CD4-positive, CD25-positive, alpha-beta regulatory T cell (primary cell): ENCODE measurements around the gene PCDHB16. TPM values are rescaled to one million over a fixed set of nuclear protein-coding genes. Genes with fewer than 3 reads are reported as not detected.
"Not testable (repeated sequence)": the region's sequence is repeated elsewhere in the genome, so short reads cannot be mapped to it uniquely, and the experiment has no call there.

Experiments used
- ATAC-seq, 2 donors: fragments of 150-1000 bp; cut with Tn5 transposase; one replicate each; pipeline ENCODE4 v1.10.0; 2021; ENCODE audit warnings: low read depth in 2 of 2, moderate number of reproducible peaks in 2 of 2, moderate library complexity in 1 of 2
- DNase-seq, 3 donors: peaks; one replicate each; pipeline versions ENCODE4 v3.0.0 to v3.0.0-alpha.2; 2012 to 2022; ENCODE audit warnings: mixed read lengths in 1 of 3
- H3K27ac ChIP-seq: one replicate; pipeline ENCODE4 v1.7.0; 2013; ENCODE audit warnings: mild to moderate bottlenecking, low read length; ENCODE audit not compliant: insufficient read depth, poor library complexity, severe bottlenecking
- H3K27me3 ChIP-seq: one replicate; pipeline ENCODE4 v1.7.0; 2013; ENCODE audit warnings: low read length; ENCODE audit not compliant: control insufficient read depth, insufficient read depth
- H3K36me3 ChIP-seq: one replicate; pipeline ENCODE4 v1.7.0; 2013; ENCODE audit warnings: mild to moderate bottlenecking, low read length, moderate library complexity; ENCODE audit not compliant: control insufficient read depth, insufficient read depth
- H3K4me1 ChIP-seq: 2 replicates; pipeline ENCODE4 v1.7.0; 2013; ENCODE audit warnings: mild to moderate bottlenecking, low read length; ENCODE audit not compliant: insufficient read depth, control insufficient read depth, poor library complexity, severe bottlenecking
- H3K4me3 ChIP-seq: one replicate; pipeline ENCODE4 v1.7.0; 2013; ENCODE audit warnings: low read depth, mild to moderate bottlenecking, low read length, moderate library complexity
- H3K9me3 ChIP-seq, 2 experiments: 1 replicate in 1 of 2; 2 replicates in 1 of 2; pipeline ENCODE4 v1.7.0; 2013; ENCODE audit warnings: low read length in 2 of 2, mild to moderate bottlenecking in 1 of 2, moderate library complexity in 1 of 2; ENCODE audit not compliant: control insufficient read depth in 2 of 2
- H3K27ac Mint-ChIP-seq, 3 donors: one replicate each; pipeline ENCODE4 v1.8.0; 2020 to 2022; ENCODE audit warnings: mild to moderate bottlenecking in 3 of 3, mixed read lengths in 3 of 3, moderate library complexity in 2 of 3
- H3K27me3 Mint-ChIP-seq: one replicate; pipeline ENCODE4 v1.8.0; 2022; ENCODE audit warnings: mild to moderate bottlenecking, mixed read lengths
- H3K36me3 Mint-ChIP-seq: one replicate; pipeline ENCODE4 v1.8.0; 2020; ENCODE audit warnings: mixed read lengths
- H3K4me1 Mint-ChIP-seq, 4 donors: one replicate each; pipeline ENCODE4 v1.8.0; 2020 to 2022; ENCODE audit warnings: mixed read lengths in 4 of 4, mild to moderate bottlenecking in 1 of 4
- H3K4me3 Mint-ChIP-seq, 4 donors: one replicate each; pipeline ENCODE4 v1.8.0; 2020 to 2022; ENCODE audit warnings: mild to moderate bottlenecking in 4 of 4, mixed read lengths in 4 of 4, moderate library complexity in 3 of 4
- H3K9me3 Mint-ChIP-seq, 7 donors: one replicate each; pipeline ENCODE4 v1.8.0; 2020 to 2022; ENCODE audit warnings: mixed read lengths in 7 of 7, mild to moderate bottlenecking in 3 of 7, moderate library complexity in 2 of 7
- polyA plus RNA-seq, 4 donors: library from polyadenylated mRNA; unstranded; fragments of 300-500 nt; fragmentation: Illumina TruSeq; gene quantifications; one replicate each; pipeline ENCODE4 v1.2.3, GENCODE V29; 2021
- total RNA-seq: library from RNA; stranded (reverse); gene quantifications from one replicate; pipeline ENCODE4 v1.2.3, GENCODE V29; 2022

Gene PCDHB16
- total and polyA plus RNA-seq, 5 donors from 2014 or later, result not detected

DNA sequence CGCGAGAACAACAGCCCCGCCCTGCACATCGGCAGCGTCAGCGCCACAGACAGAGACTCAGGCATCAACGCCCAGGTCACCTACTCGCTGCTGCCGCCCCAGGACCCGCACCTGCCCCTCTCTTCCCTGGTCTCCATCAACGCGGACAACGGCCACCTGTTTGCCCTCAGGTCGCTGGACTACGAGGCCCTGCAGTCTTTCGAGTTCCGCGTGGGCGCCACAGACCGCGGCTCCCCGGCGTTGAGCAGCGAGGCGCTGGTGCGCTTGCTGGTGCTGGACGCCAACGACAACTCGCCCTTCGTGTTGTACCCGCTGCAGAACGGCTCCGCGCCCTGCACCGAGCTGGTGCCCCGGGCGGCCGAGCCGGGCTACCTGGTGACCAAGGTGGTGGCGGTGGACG, 30.6 kb upstream of the PCDHB16 start:
- peaks cover 17% of the 10 kb centered on the region for H3K27me3 Mint-ChIP-seq
- not testable (repeated sequence) for H3K4me3 ChIP-seq, H3K36me3 Mint-ChIP-seq, H3K4me1 Mint-ChIP-seq, H3K27ac ChIP-seq, H3K4me1 ChIP-seq, H3K4me3 Mint-ChIP-seq, H3K27ac Mint-ChIP-seq, H3K36me3 ChIP-seq, DNase-seq, H3K27me3 ChIP-seq, ATAC-seq
- peaks cover 0 to 23% (median 12%) of the 10 kb centered on the region in 7 donors for H3K9me3 Mint-ChIP-seq
- H3K9me3 ChIP-seq, result peaks cover 8 to 20% of the 10 kb centered on the region in 2 experiments

DNA sequence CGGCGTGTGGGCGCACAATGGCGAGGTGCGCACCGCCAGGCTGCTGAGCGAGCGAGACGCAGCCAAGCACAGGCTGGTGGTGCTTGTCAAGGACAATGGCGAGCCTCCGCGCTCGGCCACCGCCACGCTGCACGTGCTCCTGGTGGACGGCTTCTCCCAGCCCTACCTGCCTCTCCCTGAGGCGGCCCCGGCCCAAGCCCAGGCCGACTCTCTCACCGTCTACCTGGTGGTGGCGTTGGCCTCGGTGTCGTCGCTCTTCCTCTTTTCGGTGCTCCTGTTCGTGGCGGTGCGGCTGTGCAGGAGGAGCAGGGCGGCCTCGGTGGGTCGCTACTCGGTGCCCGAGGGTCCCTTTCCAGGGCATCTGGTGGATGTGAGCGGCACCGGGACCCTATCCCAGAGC, 30.1 kb upstream of the PCDHB16 start:
- not testable (repeated sequence) for H3K4me3 ChIP-seq, H3K27ac Mint-ChIP-seq, H3K36me3 Mint-ChIP-seq, ATAC-seq, H3K36me3 ChIP-seq, H3K4me1 Mint-ChIP-seq, H3K4me3 Mint-ChIP-seq, H3K27me3 ChIP-seq, H3K27ac ChIP-seq, DNase-seq, H3K4me1 ChIP-seq
- peaks cover 0 to 28% (median 14%) of the 10 kb centered on the region in 7 donors for H3K9me3 Mint-ChIP-seq
- H3K9me3 ChIP-seq, result peaks cover 8 to 22% of the 10 kb centered on the region in 2 experiments
- peaks cover 19% of the 10 kb centered on the region for H3K27me3 Mint-ChIP-seq

DNA sequence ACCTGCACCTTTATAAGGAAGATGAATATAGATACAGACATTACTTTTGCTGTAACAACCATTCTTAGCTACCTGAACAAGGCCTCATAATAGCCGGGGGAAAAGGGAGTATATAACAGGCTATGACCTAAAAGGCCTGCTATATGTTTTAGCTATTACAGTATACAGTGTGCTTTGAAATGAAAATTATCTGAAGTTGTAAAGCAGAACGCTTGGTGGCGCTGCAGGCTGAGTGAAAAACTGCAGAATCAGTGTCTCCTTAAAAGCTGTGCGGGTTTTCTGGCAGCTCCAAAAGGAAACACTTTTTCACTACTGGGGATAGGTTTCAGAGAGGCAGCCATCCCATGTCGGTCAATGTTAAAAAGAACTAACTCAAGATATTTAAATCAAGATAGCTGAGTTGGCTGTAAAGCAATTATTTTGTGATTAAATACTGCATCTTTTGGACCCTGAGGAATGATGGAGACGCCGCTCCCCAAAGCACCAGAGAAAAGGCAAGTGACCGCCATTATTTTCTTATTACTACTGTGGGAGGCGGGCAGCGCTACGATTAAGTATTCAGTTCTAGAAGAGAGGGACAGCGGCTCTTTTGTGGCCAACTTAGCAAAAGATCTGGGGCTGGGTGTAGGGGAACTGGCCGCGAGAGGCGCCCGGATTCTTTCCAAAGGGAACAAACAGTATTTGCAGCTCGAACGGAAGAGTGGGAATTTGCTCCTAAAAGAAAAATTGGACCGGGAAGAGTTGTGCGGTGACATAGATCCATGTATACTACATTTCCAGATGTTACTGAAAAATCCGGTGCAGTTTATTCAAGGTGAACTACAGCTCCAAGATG, 26.4 kb upstream of the PCDHB16 start:
- Histone ChIP-seq H3K36me3 (no peaks in the 10 kb centered on the region), H3K4me1 (no peaks in the 10 kb centered on the region), H3K4me3 (no peak overlapping the region), H3K27ac (no peak overlapping the region), H3K9me3 (peaks cover 10 to 20% of the 10 kb centered on the region in 2 experiments), H3K27me3 (peaks cover 5% of the 10 kb centered on the region)
- Mint-ChIP-seq H3K4me3 (no peak overlapping the region), H3K27me3 (peaks cover 10% of the 10 kb centered on the region), H3K27ac (no peak overlapping the region), H3K36me3 (no peaks in the 10 kb centered on the region), H3K4me1 (no peaks in the 10 kb centered on the region), H3K9me3 (peaks cover 0 to 25% (median 11%) of the 10 kb centered on the region in 7 donors)
- ATAC-seq (no peak), DNase-seq (no peak)

DNA sequence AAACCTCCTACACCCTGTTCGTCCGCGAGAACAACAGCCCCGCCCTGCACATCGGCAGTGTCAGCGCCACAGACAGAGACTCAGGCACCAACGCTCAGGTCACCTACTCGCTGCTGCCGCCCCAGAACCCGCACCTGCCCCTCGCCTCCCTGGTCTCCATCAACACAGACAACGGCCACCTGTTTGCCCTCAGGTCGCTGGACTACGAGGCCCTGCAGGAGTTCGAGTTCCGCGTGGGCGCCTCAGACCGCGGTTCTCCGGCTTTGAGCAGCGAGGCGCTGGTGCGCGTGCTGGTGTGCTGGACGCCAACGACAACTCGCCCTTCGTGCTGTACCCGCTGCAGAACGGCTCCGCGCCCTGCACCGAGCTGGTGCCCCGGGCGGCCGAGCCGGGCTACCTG, 24.8 kb upstream of the PCDHB16 start:
- Mint-ChIP-seq H3K9me3 (peaks cover 2 to 21% (median 10%) of the 10 kb centered on the region in 7 donors), H3K27me3 (peaks cover 14% of the 10 kb centered on the region)
- H3K4me3 ChIP-seq, H3K36me3 ChIP-seq, H3K27ac Mint-ChIP-seq, H3K27me3 ChIP-seq, H3K36me3 Mint-ChIP-seq, H3K4me1 Mint-ChIP-seq, H3K4me3 Mint-ChIP-seq, DNase-seq, ATAC-seq, H3K27ac ChIP-seq, H3K4me1 ChIP-seq: not testable (repeated sequence)
- H3K9me3 ChIP-seq, result peaks cover 10 to 15% of the 10 kb centered on the region in 2 experiments

DNA sequence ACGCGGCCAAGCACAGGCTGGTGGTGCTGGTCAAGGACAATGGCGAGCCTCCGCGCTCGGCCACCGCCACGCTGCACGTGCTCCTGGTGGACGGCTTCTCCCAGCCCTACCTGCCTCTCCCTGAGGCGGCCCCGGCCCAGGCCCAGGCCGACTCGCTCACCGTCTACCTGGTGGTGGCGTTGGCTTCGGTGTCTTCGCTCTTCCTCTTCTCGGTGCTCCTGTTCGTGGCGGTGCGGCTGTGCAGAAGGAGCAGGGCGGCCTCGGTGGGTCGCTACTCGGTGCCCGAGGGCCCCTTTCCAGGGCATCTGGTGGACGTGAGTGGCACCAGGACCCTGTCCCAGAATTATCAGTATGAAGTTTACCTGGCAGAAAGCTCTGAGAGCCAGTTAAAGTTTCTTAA, 24.3 kb upstream of the PCDHB16 start:
- not testable (repeated sequence) for H3K4me1 Mint-ChIP-seq, H3K36me3 Mint-ChIP-seq, H3K27ac Mint-ChIP-seq, H3K4me3 ChIP-seq, H3K27me3 ChIP-seq, H3K36me3 ChIP-seq, H3K4me3 Mint-ChIP-seq, DNase-seq, H3K27ac ChIP-seq, ATAC-seq, H3K4me1 ChIP-seq
- Mint-ChIP-seq H3K9me3 (peaks cover 2 to 21% (median 9%) of the 10 kb centered on the region in 7 donors), H3K27me3 (peaks cover 14% of the 10 kb centered on the region)
- H3K9me3 ChIP-seq, result peaks cover 9 to 17% of the 10 kb centered on the region in 2 experiments

DNA sequence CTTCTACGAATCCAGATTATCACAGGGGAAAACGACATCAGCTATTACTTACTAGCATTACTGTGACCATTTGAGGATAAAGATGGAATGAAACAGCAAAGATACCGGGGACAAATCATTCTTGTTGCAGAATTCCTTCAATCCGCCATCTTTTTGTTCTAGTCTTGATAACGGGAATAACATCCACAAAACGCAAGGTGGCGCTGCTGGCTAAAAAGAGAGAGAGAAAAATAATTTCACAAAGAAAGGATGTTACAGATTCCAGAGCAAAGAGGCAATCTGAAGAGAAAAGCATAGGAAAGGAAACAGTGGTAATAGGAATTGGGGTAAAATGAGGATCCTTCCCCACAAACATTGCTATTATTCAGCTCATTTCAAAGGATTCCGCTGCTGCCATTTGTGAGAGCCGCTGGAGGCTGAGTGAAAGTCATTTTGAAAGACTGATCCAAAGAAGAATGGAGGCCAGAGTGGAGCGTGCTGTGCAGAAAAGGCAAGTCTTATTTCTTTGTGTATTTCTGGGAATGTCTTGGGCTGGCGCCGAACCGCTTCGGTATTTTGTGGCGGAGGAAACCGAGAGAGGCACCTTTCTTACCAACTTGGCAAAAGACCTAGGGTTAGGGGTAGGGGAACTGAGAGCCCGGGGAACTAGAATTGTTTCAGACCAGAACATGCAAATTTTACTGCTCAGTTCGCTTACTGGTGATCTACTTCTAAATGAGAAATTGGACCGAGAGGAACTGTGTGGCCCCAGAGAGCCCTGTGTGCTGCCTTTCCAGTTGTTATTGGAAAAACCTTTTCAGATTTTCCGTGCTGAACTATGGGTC, 9.6 kb upstream of the PCDHB16 start, which contains the start of gene PCDHB7:
TSS of gene PCDHB7 (plus strand) at position 264 of the 824 bp plus-strand sequence. CDS start at position 456, 192 bp downstream.
- no peak within 1 kb of the TSS for H3K4me3 Mint-ChIP-seq

DNA sequence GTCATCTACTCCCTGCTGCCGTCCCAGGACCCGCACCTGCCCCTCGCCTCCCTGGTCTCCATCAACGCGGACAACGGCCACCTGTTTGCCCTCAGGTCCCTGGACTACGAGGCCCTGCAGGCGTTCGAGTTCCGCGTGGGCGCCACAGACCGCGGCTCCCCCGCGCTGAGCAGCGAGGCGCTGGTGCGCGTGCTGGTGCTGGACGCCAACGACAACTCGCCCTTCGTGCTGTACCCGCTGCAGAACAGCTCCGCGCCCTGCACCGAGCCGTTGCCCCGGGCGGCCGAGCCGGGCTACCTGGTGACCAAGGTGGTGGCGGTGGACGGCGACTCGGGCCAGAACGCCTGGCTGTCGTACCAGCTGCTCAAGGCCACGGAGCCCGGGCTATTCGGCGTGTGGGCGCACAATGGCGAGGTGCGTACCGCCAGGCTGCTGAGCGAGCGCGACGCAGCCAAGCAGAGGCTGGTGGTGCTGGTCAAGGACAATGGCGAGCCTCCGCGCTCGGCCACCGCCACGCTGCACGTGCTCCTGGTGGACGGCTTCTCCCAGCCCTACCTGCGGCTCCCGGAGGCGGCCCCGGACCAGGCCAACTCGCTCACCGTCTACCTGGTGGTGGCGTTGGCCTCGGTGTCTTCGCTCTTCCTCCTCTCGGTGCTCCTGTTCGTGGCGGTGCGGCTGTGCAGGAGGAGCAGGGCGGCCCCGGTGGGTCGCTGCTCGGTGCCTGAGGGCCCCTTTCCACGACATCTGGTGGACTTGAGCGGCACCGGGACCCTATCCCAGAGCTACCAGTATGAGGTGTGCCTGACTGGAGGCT, 7.7 kb upstream of the PCDHB16 start:
- H3K4me1 ChIP-seq, H3K36me3 ChIP-seq, DNase-seq, H3K4me3 Mint-ChIP-seq, H3K27ac ChIP-seq, H3K4me1 Mint-ChIP-seq, H3K36me3 Mint-ChIP-seq, ATAC-seq, H3K27ac Mint-ChIP-seq, H3K27me3 ChIP-seq, H3K9me3 ChIP-seq, H3K4me3 ChIP-seq: not testable (repeated sequence)
- Mint-ChIP-seq H3K27me3 (peaks cover 14% of the 10 kb centered on the region), H3K9me3 (peaks cover 0 to 11% (median 0%) of the 10 kb centered on the region in 7 donors)

More for the DNA sequence above, 9.6 kb upstream of the PCDHB16 start, which contains the start of gene PCDHB7:
- DNase-seq (peak in 1 of 3 donors; percentile 17), ATAC-seq (no peak)
- H3K4me3 ChIP-seq, result no peak within 1 kb of the TSS
- no peaks in the 10 kb centered on the region for H3K4me1 ChIP-seq
- peaks cover 0 to 13% (median 4%) of the 10 kb centered on the region in 7 donors for H3K9me3 Mint-ChIP-seq
- H3K27me3 Mint-ChIP-seq, result peaks cover 14% of the 10 kb centered on the region
- H3K9me3 ChIP-seq, result no peaks in the 10 kb centered on the region
- H3K36me3 Mint-ChIP-seq, result no peaks in the 10 kb centered on the region
- no peaks in the 10 kb centered on the region for H3K36me3 ChIP-seq
- no peak within 1 kb of the TSS for H3K27ac Mint-ChIP-seq
- peaks cover 0 to 5% (median 0%) of the 10 kb centered on the region in 4 donors for H3K4me1 Mint-ChIP-seq
- peaks cover 5% of the 10 kb centered on the region for H3K27me3 ChIP-seq
- H3K27ac ChIP-seq, result no peak within 1 kb of the TSS
